Measurements from ENCODE around the gene ZFYVE1.

GRCh38 chr14:73025544-73025943 is 1.4 kb downstream of the ZFYVE1 start:
- TF ChIP-seq CTCF (conservative IDR thresholded peaks at IDR 0.05; ENCODE audit: low read depth, low read length) (0 out of 2 replicates have a peak, but pooled peaks have one; percentile 27), EZH2 (IDR thresholded peaks at IDR 0.05; ENCODE audit: low read length, unreplicated experiment) (no peak), EZH2phosphoT487 (IDR thresholded peaks at IDR 0.05; ENCODE audit: borderline replicate concordance, low read length) (no peak)
